ENCODE data around the gene KRT33B. TPM values are rescaled to one million over a fixed set of nuclear protein-coding genes. Genes with fewer than 3 reads are reported as not detected.

Gene KRT33B
- total and polyA plus RNA-seq, 3 donors from 2014 or later: 0.25 TPM; not detected in 2

DNA sequence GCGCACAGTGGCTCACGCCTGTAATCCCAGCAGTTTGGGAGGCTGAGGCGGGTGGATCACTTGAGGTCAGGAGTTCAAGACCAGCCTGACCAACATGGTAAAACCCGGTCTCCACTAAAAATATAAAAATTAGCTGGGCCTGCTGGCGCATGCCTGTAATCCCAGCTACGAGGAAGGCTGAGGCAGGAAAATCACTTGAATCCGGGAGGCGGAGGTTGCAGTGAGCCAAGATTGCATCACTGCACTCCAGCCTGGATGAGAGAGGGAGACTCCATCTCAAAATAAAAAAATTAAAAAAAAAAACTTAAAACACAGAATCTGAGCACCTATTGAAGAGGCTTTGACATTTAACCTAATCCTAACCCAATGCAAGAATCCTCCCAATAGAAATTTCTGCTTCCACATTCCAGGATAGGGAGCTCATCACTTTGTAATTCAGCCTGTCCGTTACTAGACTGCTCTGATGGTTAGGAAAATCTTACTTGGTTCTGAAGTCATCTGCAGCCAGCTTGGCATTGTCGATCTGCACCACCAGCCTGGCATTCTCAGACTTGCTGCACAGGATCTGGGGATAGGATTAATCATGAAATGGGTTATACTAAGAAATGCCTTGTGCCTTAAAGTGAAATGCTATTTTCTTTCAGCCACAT lies 2.1 kb downstream of the KRT33B start:
- H3K36me3 ChIP-seq (ENCODE audit: low read depth, missing control alignments): no peaks in the 10 kb centered on the region
- no peak overlapping the region for H3K4me3 ChIP-seq
- intact Hi-C loops (cut with DNase I; ENCODE audit: low total_unique reads): loop anchor here (10.0 kb wide), 1 partner anchor 77 kb away; the partner anchor contains the start of gene KRT38
- no peak overlapping the region for H3K27ac ChIP-seq
- WGBS, 2 donors: 92% methylated on average over 10 of the region's 10 CpGs
- no peaks in the 10 kb centered on the region for H3K9me3 ChIP-seq
- H3K27me3 ChIP-seq: no peaks in the 10 kb centered on the region
- H3K4me1 ChIP-seq: no peaks in the 10 kb centered on the region
- no peak for DNase-seq
- no peak for TF ChIP-seq POLR2A (IDR thresholded peaks at IDR 0.05)
- TF ChIP-seq, protein P1, sequence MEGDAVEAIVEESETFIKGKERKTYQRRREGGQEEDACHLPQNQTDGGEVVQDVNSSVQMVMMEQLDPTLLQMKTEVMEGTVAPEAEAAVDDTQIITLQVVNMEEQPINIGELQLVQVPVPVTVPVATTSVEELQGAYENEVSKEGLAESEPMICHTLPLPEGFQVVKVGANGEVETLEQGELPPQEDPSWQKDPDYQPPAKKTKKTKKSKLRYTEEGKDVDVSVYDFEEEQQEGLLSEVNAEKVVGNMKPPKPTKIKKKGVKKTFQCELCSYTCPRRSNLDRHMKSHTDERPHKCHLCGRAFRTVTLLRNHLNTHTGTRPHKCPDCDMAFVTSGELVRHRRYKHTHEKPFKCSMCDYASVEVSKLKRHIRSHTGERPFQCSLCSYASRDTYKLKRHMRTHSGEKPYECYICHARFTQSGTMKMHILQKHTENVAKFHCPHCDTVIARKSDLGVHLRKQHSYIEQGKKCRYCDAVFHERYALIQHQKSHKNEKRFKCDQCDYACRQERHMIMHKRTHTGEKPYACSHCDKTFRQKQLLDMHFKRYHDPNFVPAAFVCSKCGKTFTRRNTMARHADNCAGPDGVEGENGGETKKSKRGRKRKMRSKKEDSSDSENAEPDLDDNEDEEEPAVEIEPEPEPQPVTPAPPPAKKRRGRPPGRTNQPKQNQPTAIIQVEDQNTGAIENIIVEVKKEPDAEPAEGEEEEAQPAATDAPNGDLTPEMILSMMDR (IDR thresholded peaks at IDR 0.05): no peak

DNA sequence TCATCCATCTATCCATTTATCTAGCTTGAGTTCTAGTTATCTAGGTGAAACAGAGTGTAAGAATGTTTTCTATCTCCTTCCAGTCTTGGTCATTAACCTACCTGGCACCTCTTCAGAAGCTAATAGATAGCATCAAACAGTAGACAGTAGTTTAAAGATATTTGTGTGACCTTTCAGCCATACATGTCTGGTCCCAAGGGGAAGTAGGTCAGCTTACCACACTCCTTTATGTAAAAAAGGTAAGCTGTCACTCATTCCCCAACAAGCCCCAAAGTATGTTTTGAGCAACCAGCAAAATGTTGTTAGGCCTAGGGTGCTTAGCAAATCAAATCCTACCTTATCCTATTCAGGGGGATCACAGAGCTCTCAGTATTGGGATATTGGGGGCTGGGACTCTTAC lies 3.5 kb downstream of the KRT33B start:
- intact Hi-C loops (cut with DNase I; ENCODE audit: low total_unique reads): loop anchor here (10.0 kb wide), 1 partner anchor 79 kb away; the partner anchor contains the start of gene KRT38

DNA sequence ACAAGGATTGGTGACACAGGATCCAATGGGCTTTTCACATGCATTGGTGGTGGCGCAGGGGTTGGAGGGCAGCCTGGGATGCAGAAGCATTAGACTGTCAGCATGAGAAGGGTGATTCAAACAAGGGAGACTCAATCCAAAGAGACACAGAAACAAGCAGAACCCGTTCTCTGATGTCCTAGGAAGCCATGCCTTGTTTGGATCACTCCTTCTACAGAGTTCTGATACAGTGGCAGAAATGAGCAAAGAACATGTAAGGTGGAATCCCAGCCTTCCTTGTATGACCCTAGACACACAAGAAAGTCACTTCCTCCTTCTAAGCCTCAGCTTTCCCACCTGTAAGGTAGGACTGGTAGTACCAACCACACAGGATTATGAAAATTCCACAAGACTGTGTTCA lies 5.7 kb downstream of the KRT33B start:
- TF ChIP-seq, protein P1 (IDR thresholded peaks at IDR 0.05): no peak
- no peak for TF ChIP-seq POLR2A (IDR thresholded peaks at IDR 0.05)
- no peak overlapping the region for H3K4me3 ChIP-seq
- no peaks in the 10 kb centered on the region for H3K36me3 ChIP-seq (ENCODE audit: low read depth, missing control alignments)
- no peaks in the 10 kb centered on the region for H3K9me3 ChIP-seq
- no peak for DNase-seq
- 95 to 100% methylated on average over 2 of the region's 2 CpGs for WGBS, 2 donors
- no peaks in the 10 kb centered on the region for H3K4me1 ChIP-seq
- intact Hi-C loops (cut with DNase I; ENCODE audit: low total_unique reads): loop anchor here (10.0 kb wide), 1 partner anchor 81 kb away; the partner anchor contains the start of gene KRT38
- H3K27me3 ChIP-seq: no peaks in the 10 kb centered on the region
- no peak overlapping the region for H3K27ac ChIP-seq

More for the DNA sequence above, 3.5 kb downstream of the KRT33B start:
- no peak for TF ChIP-seq POLR2A (IDR thresholded peaks at IDR 0.05)
- TF ChIP-seq, protein P1 (IDR thresholded peaks at IDR 0.05): no peak
- H3K4me1 ChIP-seq: no peaks in the 10 kb centered on the region
- H3K36me3 ChIP-seq (ENCODE audit: low read depth, missing control alignments): no peaks in the 10 kb centered on the region
- no peak overlapping the region for H3K4me3 ChIP-seq
- no peak overlapping the region for H3K27ac ChIP-seq
- DNase-seq: no peak
- H3K27me3 ChIP-seq: no peaks in the 10 kb centered on the region
- no peaks in the 10 kb centered on the region for H3K9me3 ChIP-seq

DNA sequence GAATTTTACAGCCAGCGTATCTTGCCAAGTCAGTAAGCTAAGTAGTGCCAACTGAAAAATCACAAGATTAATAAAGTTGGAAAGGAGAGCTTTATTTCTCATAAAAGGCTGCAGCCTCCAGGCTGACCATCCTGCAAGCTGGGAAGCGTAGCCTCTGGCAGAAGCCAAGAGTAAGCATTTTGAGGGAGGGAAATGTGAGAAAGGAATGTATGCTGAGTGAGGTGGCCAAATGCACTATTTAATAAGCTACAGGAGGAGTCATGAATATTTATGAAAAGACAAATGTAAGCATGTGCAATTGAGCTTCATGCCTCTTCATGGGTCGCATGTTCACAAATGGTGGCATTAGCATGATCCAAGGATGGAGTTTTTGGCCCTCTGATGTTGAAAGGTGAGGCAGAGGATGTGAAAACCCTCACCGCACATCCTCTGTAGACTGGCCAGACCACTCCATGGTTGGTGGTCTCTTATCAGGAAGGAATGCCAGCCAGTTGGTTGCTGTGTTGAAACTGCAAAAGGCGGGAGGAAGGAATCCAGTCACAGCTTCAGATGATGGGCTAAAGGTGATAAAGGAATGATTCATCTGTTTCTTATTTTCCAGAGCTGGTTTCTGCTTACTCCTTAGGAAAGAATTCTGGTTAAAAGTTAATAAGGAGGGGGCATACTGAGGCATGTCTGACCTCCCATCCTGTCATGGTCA lies 9.2 kb downstream of the KRT33B start:
- H3K4me3 ChIP-seq: no peak overlapping the region
- H3K9me3 ChIP-seq: no peaks in the 10 kb centered on the region
- H3K4me1 ChIP-seq: no peaks in the 10 kb centered on the region
- intact Hi-C loops (cut with DNase I; ENCODE audit: low total_unique reads): loop anchor here (10.0 kb wide), 1 partner anchor 84 kb away; the partner anchor contains the start of gene KRT38
- H3K27ac ChIP-seq: no peak overlapping the region
- no peaks in the 10 kb centered on the region for H3K27me3 ChIP-seq
- WGBS, 2 donors: 87 to 90% methylated on average over 5 of the region's 5 CpGs
- H3K36me3 ChIP-seq (ENCODE audit: low read depth, missing control alignments): no peaks in the 10 kb centered on the region
- no peak for TF ChIP-seq POLR2A (IDR thresholded peaks at IDR 0.05)
- TF ChIP-seq, protein P1 (IDR thresholded peaks at IDR 0.05): no peak
- no peak for DNase-seq

All from testis (tissue), 3 donors.